GM19099 (cell line): ENCODE data around the gene NUTM2F.

Experiments
- POLR2A ChIP-seq: IDR thresholded peaks from 3 replicates; pipeline ENCODE4 v1.6.1; 2011; ENCODE audit warnings: low read depth; ENCODE audit not compliant: insufficient read length; ENCODE audit errors: extremely low read depth

Gene NUTM2F

GRCh38 chr9:94277885-94278536, 50.4 kb downstream of the NUTM2F start:
- no peak for TF ChIP-seq POLR2A

GRCh38 chr9:94270009-94270408, 58.4 kb downstream of the NUTM2F start:
- TF ChIP-seq POLR2A: no peak

GRCh38 chr9:94269264-94269663, 59.2 kb downstream of the NUTM2F start:
- no peak for TF ChIP-seq POLR2A
